ENCODE measurements around the gene CLASP1. TPM values are rescaled to one million over a fixed set of nuclear protein-coding genes. Genes with fewer than 3 reads are reported as not detected.

Gene CLASP1
- total RNA-seq, 1 donor from 2014 or later: 51.4 TPM

- no peak for DNase-seq (ENCODE audit: low spot score)
Measured at GRCh38 chr2:121427187-121427689, 222.0 kb downstream of the CLASP1 start.

GRCh38 chr2:121420486-121420885 is 228.8 kb downstream of the CLASP1 start:
- no peak for DNase-seq (ENCODE audit: low spot score)

- no peak for DNase-seq (ENCODE audit: low spot score)
Measured at GRCh38 chr2:121419081-121419699, 230.1 kb downstream of the CLASP1 start.

GRCh38 chr2:121418494-121419058 is 230.7 kb downstream of the CLASP1 start:
- no peak for DNase-seq (ENCODE audit: low spot score)

GRCh38 chr2:121417826-121418225 is 231.4 kb downstream of the CLASP1 start:
- DNase-seq (ENCODE audit: low spot score): no peak

- DNase-seq (ENCODE audit: low spot score): no peak
Measured at GRCh38 chr2:121415727-121416126, 233.5 kb downstream of the CLASP1 start.

- DNase-seq (ENCODE audit: low spot score): no peak
Measured at GRCh38 chr2:121412349-121412748, 236.9 kb downstream of the CLASP1 start.

GRCh38 chr2:121409966-121410365 is 239.3 kb downstream of the CLASP1 start:
- DNase-seq (ENCODE audit: low spot score): no peak

GRCh38 chr2:121409388-121409787 is 239.9 kb downstream of the CLASP1 start:
- no peak for DNase-seq (ENCODE audit: low spot score)

GRCh38 chr2:121408641-121409040 is 240.6 kb downstream of the CLASP1 start:
- DNase-seq (ENCODE audit: low spot score): no peak

GRCh38 chr2:121405233-121405632 is 244.0 kb downstream of the CLASP1 start:
- no peak for DNase-seq (ENCODE audit: low spot score)

GRCh38 chr2:121400201-121400600 is 249.1 kb downstream of the CLASP1 start:
- DNase-seq (ENCODE audit: low spot score): no peak

- DNase-seq (ENCODE audit: low spot score): no peak
Measured at GRCh38 chr2:121398853-121399252, 250.4 kb downstream of the CLASP1 start.

GRCh38 chr2:121390082-121390692 is 259.1 kb downstream of the CLASP1 start:
- no peak for DNase-seq (ENCODE audit: low spot score)

- no peak for DNase-seq (ENCODE audit: low spot score)
Measured at GRCh38 chr2:121388371-121388770, 260.9 kb downstream of the CLASP1 start.

GRCh38 chr2:121387591-121388325 is 261.5 kb downstream of the CLASP1 start:
- no peak for DNase-seq (ENCODE audit: low spot score)

- no peak for DNase-seq (ENCODE audit: low spot score)
Measured at GRCh38 chr2:121386707-121387106, 262.6 kb downstream of the CLASP1 start.

- no peak for DNase-seq (ENCODE audit: low spot score)
Measured at GRCh38 chr2:121386102-121386501, 263.2 kb downstream of the CLASP1 start.

GRCh38 chr2:121382744-121383143 is 266.5 kb downstream of the CLASP1 start:
- DNase-seq (ENCODE audit: low spot score): no peak

- no peak for DNase-seq (ENCODE audit: low spot score)
Measured at GRCh38 chr2:121377646-121378045, 271.6 kb downstream of the CLASP1 start.

- no peak for DNase-seq (ENCODE audit: low spot score)
Measured at GRCh38 chr2:121376535-121377250, 272.6 kb downstream of the CLASP1 start.

GRCh38 chr2:121375621-121376159 is 273.6 kb downstream of the CLASP1 start:
- no peak for DNase-seq (ENCODE audit: low spot score)
